ENCODE results near the gene UBE2I.
"Not testable (repeated sequence)": the region's sequence is repeated elsewhere in the genome, so short reads cannot be mapped to it uniquely, and the experiment has no call there.

UBE2I gene

DNA sequence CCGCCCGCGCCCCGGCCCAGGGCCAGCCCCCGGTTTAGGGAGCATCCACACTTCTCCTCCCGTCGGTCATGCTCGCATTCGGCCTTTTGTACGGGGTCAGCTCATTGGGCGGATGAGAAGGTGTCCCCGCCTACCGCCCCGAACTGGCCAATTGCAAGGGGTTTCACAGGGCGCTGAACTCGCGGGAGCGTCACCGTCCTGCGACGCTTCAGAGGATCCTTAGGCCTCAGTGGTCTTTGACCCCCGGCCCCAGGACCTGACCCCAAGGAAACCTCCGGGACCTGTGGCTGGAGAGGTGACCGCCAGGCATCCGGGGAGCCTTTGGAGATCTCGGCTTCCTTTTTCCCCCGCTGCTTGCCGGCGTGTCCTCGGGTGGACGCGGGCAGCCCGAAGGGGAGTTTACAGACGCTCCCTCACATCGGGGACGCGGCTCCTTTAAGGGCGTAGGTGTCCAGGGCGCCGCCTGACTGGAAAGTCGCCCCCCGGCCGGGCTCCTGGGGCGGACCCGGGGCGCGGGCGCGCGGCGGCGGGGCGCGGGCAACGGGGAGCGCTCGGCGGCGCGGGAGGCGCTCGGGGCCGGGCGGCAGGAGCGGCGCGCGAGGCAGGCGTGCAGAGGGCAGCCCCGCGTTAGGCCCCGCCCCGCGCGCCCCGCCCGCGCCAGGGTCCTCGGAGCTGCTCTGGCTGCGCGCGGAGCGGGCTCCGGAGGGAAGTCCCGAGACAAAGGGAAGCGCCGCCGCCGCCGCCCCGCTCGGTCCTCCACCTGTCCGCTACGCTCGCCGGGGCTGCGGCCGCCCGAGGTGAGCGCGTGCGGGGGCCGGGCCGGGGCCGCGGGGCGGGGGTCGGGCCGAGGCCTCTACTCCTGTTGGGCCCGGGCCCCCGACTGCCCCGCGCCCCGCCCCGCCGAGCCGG is at the start of gene UBE2I:
UBE2I (plus strand) TSS at position 660 of the 909 bp plus-strand sequence. CDS start 4,395 bp downstream, outside the sequence.
- Mint-ChIP-seq H3K4me1 (peaks cover 73% of the 10 kb centered on the region), H3K4me3 (peak within 1 kb of the TSS; percentile 93), H3K9me3 (no peaks in the 10 kb centered on the region), H3K36me3 (peaks cover 24% of the 10 kb centered on the region), H3K27me3 (no peaks in the 10 kb centered on the region), H3K27ac (peak within 1 kb of the TSS; percentile 99)
- ATAC-seq, result peak; percentile 86

DNA sequence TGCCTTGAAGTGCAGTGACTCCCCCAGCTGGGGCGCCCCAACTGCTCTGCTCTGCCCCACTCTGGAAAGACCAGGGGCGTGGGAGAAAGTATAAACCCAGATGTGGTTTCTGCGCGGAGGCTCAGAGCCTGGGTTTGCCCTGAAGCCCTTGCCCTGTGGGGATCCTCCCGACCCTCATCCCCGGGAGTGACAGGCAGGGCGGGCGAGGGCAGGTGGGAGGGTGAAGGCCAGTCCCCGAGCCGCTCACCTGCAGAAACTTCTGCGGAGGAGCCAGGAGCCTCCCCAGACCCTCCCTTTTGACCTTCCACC is 49.7 kb upstream of the UBE2I start:
- Mint-ChIP-seq H3K27ac (no peak overlapping the region), H3K9me3 (peaks cover 5% of the 10 kb centered on the region), H3K36me3 (no peaks in the 10 kb centered on the region), H3K27me3 (peaks cover 63% of the 10 kb centered on the region), H3K4me3 (no peak overlapping the region), H3K4me1 (peaks cover 8% of the 10 kb centered on the region)
- no peak for ATAC-seq

DNA sequence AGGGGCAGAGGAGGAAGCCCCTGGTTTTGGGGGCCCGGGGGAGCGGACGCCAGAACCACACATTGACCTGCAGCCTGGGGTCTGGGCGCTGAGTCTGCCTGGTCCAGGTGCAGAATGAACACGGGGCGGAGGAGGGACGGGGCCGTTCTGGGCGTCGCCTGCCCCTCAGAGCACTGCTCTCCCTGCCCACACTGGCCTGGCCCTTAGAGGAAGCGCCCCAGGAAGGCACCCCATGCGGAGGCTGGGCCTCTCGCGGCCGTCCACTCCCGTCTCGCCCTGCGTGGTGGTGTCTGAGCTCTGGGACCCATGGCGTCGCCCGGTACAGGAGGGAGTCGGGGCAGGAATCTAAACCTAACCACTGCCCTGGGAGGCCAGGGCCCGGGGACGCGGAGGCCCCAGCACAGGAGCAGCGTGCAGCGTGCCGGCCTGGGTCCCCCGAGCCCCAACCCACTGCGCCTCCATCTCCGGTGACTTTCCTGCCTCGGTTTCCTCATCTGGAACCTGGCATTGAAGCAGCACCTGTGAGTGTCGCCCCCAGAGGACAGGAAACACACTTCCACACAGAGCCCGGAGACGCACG is 49.2 kb upstream of the UBE2I start:
- H3K27me3 Mint-ChIP-seq, result peaks cover 63% of the 10 kb centered on the region
- H3K4me1 Mint-ChIP-seq, result peaks cover 8% of the 10 kb centered on the region

DNA sequence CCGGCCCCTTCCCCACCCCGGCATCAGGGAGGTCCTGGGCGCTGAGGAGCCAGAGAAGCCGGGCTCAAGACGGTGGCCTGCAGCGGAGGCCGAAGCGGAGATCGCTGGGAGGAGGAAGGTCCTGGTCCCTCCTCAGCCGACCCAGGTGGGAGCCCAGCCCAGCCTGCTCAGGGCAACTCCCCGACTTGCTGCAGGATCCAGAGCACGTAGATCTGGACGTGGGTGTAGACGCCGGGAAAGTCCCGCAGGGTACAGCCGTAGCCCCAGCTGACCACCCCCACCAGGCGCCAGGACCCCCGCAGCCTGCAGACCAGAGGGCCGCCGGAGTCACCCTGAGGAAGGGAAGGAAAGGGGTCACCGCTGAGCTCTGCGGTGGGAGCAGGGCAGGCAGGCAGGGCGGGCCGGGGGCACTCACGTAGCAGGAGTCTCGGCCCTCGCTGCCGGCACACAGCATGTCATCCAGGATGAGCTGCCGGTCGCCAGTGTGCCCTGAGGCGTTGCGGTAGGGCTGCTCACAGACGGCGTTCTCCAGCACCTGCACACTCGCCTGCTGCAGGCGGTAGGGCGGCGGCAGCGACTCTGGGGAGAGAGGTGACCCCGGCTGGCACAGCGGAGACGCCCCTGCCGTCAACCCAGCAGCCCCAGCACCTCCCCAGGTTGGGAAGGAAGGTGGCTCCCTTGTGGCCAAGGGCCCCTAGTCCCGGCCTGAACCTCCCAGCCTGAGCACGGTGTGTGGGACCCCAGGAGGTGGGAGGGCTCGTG is 48.1 kb upstream of the UBE2I start:
- no peak overlapping the region for H3K27ac Mint-ChIP-seq
- no peaks in the 10 kb centered on the region for H3K36me3 Mint-ChIP-seq
- ATAC-seq, result no peak
- no peak overlapping the region for H3K4me3 Mint-ChIP-seq
- H3K4me1 Mint-ChIP-seq, result peaks cover 8% of the 10 kb centered on the region
- H3K9me3 Mint-ChIP-seq, result peaks cover 5% of the 10 kb centered on the region
- H3K27me3 Mint-ChIP-seq, result peaks cover 65% of the 10 kb centered on the region

More for the DNA sequence above, 49.2 kb upstream of the UBE2I start:
- Mint-ChIP-seq H3K4me3 (no peak overlapping the region), H3K36me3 (no peaks in the 10 kb centered on the region), H3K9me3 (peaks cover 5% of the 10 kb centered on the region), H3K27ac (no peak overlapping the region)
- ATAC-seq, result no peak

DNA sequence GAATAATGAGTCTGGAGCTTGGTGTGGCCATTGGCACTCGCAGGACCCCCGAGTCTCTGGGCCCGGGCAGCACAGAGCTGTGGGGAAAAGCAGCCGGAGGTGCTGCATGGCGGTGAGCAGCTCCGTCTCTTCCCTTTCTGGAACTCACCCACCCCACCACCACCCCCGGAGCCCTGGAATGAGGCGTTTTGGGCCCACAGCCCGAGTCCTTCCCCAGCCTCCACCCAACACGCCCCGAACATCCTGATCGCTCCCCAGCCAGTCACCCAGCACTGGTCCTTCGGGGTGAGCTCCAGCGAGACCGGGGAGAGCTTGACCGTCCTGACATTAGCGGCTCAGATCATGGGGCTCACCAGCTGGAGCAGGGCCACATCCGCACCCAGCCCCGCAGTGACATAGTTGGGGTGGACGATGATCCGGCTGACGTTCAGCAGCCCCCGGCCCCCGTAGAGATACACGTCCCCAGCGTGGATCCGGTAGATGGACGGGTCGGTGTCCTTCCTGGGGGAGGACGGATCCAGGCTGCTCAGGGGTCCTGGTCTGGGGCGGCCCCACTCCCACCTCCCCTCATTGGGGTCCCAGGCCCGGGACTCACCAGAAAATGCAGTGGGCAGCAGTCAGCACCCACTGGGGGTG is 47.1 kb upstream of the UBE2I start:
- H3K9me3 Mint-ChIP-seq, result peaks cover 5% of the 10 kb centered on the region
- no peak overlapping the region for H3K4me3 Mint-ChIP-seq
- no peaks in the 10 kb centered on the region for H3K36me3 Mint-ChIP-seq
- no peak for ATAC-seq
- H3K4me1 Mint-ChIP-seq, result peaks cover 8% of the 10 kb centered on the region
- peaks cover 61% of the 10 kb centered on the region for H3K27me3 Mint-ChIP-seq
- no peak overlapping the region for H3K27ac Mint-ChIP-seq

DNA sequence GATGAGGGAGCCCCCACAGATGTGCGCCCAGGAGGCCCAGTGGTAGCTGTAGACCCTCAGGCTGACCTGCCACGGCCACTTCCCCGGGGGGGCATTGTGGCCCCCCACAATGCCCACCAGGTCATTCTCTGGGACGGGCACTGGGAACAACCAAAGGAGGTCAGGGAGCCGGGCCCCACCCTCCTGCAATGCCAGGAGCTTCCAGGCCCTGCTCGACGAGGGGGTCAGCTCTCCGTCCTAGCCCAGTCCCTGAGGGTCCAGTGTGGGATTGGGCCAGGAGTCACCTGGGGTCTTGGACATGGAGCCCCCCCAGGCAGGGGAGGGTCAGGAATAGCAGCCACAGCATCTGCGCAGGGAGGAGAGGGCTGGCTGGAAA is 46.6 kb upstream of the UBE2I start:
- Mint-ChIP-seq H3K27ac (no peak overlapping the region), H3K36me3 (no peaks in the 10 kb centered on the region), H3K4me1 (peaks cover 8% of the 10 kb centered on the region), H3K9me3 (peaks cover 5% of the 10 kb centered on the region), H3K27me3 (peaks cover 57% of the 10 kb centered on the region), H3K4me3 (no peak overlapping the region)
- no peak for ATAC-seq

DNA sequence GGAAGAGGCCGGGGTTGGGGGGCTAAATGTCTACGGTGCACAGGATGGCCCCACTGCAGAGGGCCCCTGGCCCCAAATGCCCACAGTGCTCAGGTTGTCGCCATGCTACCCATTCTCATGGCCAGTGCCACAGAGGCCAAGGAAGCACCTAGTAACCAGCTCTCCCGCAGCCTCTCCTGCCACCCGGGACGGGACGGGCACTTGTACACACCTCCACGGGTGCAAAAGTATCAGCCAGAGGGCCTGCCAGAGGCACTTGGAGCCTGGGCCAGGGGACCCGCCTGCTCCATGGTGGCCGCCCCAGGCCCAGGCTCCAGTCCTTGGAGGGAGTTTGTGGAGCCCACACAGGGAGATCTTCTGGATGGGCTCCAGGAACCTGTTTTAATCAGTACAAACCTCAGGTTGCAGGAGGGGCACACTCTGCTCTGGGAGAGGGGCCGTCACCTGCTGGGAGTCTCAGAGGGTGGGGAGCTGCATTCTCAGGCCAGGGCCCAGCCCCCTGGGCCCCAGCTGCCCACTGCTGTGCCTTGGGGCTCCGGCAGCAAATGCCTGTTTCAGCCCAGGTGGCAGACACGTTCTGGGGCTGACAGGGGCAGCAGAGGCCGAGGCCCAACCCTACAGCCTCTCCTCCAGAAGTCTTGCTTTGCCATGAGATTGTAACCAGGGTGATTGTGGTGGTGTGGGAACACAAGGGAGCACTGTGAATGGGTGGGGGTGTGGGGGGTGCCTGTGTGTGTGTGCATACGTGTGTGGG is 45.7 kb upstream of the UBE2I start:
- Mint-ChIP-seq H3K9me3 (peaks cover 5% of the 10 kb centered on the region), H3K36me3 (no peaks in the 10 kb centered on the region), H3K27me3 (peaks cover 48% of the 10 kb centered on the region), H3K27ac (no peak overlapping the region), H3K4me1 (peaks cover 6% of the 10 kb centered on the region), H3K4me3 (no peak overlapping the region)
- ATAC-seq, result no peak

DNA sequence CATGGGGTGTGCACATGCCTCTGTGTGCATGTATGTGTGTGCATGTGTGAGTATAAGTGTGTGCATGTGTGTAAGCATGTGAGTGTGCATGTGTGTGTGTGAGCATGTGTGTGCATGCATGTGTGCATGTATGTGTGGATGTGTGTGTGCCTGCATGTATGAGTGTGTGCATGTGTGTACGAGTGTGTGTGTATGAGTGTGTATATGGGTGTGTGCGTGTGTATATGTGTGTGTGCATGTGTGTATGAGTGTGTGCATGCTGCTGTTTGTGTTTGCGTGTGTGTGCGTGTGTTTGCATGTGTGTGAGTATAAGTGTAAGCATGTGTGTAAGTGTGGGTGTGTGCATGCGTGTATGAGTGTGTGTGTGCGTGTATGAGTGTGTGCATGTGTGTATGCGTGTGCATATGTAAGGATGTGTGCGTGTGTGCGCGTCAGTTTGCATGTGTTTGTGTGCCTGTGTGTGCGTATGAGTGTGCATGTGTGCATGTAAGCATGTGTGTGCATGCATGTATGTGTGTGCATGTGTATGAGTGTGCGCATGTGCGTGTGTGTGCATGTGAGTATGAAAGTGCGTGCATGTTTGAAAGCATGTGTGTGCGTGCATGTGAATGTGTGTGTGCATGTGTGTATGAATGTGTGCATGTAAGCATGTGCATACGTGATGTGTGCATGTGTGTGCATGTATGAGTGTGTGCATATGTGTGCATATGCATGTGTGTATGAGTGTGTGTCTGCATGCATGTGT is 44.9 kb upstream of the UBE2I start:
- no peaks in the 10 kb centered on the region for H3K36me3 Mint-ChIP-seq
- peaks cover 42% of the 10 kb centered on the region for H3K27me3 Mint-ChIP-seq
- H3K9me3 Mint-ChIP-seq, result peaks cover 5% of the 10 kb centered on the region
- H3K4me3 Mint-ChIP-seq, result no peak overlapping the region
- no peak overlapping the region for H3K27ac Mint-ChIP-seq
- ATAC-seq, result no peak
- H3K4me1 Mint-ChIP-seq, result no peaks in the 10 kb centered on the region

DNA sequence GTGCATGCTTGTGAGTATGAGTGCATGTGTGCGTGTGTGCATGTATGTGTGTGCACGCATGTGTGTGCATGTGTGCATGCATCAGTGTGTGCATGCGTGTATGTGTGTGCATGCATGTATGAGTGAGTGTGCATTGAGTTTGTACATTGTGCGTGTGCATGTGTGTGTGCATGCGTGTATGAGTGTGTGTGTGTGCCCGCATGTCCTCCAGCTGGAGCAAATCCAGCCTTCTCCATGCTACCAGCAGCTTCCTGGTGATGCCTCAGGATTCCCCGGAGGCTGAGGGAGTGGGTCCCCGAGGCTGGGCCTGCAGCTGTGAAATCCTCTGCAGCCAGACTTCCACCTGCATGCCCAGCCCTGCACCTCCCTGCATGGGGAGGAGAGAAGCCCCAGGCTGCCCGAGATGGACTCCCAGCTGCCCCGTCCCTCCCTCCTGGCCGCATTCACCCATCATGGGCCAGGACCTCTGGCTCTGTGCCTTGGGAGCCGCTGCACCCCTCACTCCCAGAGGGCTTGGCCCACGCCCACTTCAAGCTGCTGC is 44.3 kb upstream of the UBE2I start:
- peaks cover 45% of the 10 kb centered on the region for H3K27me3 Mint-ChIP-seq
- peaks cover 5% of the 10 kb centered on the region for H3K9me3 Mint-ChIP-seq
- no peaks in the 10 kb centered on the region for H3K4me1 Mint-ChIP-seq
- H3K4me3 Mint-ChIP-seq, result no peak overlapping the region
- no peak for ATAC-seq
- H3K36me3 Mint-ChIP-seq, result no peaks in the 10 kb centered on the region
- H3K27ac Mint-ChIP-seq, result no peak overlapping the region

DNA sequence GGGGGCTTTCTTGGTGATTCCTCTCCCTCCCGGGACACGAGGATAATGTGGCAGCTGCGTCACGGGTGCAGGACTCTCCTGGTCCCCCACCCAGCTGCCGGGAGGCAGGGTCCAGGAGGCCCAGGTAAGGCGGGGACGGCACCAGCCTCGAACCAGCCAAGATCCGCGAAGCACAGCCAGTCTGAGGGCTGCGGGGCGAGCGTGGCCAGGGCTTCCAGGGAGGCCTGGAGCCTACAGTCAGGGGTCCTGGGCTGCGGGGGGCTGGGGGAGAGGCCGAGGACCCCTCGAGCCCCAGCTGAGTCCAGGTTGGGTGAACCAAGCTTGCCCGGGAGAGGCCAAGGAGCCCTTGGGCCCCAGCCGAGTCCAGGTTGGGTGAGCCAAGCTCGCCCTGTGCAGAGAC is 43.6 kb upstream of the UBE2I start:
- no peaks in the 10 kb centered on the region for H3K4me1 Mint-ChIP-seq
- no peaks in the 10 kb centered on the region for H3K36me3 Mint-ChIP-seq
- no peak for ATAC-seq
- H3K27ac Mint-ChIP-seq, result no peak overlapping the region
- H3K9me3 Mint-ChIP-seq, result peaks cover 5% of the 10 kb centered on the region
- H3K4me3 Mint-ChIP-seq, result no peak overlapping the region
- H3K27me3 Mint-ChIP-seq, result peaks cover 45% of the 10 kb centered on the region

DNA sequence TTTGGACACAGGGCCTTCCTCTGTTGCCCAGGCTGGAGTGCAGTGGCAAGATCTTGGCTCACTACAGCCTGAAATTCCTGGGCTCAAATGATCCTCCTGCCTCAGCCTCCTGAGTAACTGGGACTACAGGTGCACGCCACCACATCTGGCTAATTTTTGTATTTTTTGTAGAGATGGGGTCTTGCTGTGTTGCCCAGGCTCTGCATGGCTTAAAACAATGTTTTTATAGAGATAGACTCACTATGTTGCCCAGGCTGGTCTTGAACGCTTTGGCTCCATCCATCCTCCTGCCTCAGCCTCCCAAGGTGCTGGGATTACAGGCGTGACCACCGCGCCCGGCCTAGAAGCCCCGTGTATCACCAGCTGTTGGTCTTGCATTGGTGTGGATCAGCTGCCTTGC is 40.0 kb upstream of the UBE2I start:
- not testable (repeated sequence) for H3K9me3 Mint-ChIP-seq, ATAC-seq, H3K4me3 Mint-ChIP-seq, H3K4me1 Mint-ChIP-seq, H3K36me3 Mint-ChIP-seq, H3K27ac Mint-ChIP-seq
- H3K27me3 Mint-ChIP-seq, result peaks cover 48% of the 10 kb centered on the region

DNA sequence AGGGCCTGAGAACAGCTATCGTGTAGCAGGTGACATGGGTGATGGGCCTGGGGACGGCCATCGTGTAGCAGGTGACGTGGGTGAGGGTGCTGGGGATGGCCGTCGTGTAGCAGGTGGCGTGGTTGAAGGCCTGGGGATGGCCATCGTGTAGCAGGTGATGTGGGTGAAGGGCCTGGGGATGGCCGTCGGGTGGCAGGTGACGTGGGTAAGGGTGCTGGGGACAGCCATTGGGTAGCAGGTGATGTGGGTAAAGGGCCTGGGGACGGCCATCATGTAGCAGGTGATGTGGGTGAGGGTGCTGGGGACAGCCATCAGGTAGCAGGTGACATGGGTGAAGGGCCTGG is 38.1 kb upstream of the UBE2I start:
- no peak for ATAC-seq
- Mint-ChIP-seq H3K36me3 (no peaks in the 10 kb centered on the region), H3K9me3 (no peaks in the 10 kb centered on the region), H3K4me3 (no peak overlapping the region), H3K27ac (no peak overlapping the region), H3K4me1 (no peaks in the 10 kb centered on the region), H3K27me3 (peaks cover 62% of the 10 kb centered on the region)

DNA sequence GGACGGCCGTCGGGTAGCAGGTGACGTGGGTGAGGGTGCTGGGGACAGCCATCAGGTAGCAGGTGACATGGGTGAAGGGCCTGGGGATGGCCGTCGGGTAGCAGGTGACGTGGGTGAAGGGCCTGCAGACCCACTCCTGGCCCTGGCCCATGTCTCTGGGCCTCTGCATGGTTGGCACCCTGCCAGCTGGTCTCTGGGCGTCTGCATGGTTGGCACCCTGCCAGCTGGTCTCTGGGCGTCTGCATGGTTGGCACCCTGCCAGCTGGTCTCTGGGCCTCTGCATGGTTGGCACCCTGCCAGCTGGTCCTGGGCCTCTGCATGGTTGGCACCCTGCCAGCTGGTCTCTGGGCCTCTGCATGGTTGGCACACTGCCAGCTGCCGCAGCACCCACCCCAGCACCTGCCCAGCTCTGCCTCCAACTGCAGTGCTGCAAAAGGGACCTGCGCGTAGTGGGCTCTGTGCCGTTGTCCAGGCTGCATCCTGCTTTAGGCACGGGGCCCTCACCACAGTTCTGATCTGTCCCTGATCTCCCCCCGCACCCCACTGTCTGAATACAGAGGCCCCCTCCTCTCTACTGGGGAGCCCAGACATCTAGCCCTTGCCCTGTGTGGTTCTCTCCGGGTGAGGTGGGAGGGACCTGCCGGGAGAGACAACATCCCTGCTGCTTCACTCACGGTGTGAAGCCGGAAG is 37.6 kb upstream of the UBE2I start:
- peaks cover 61% of the 10 kb centered on the region for H3K27me3 Mint-ChIP-seq
- H3K27ac Mint-ChIP-seq, H3K4me3 Mint-ChIP-seq, H3K36me3 Mint-ChIP-seq, H3K9me3 Mint-ChIP-seq, H3K4me1 Mint-ChIP-seq, ATAC-seq: not testable (repeated sequence)
